H4 (cell line): ENCODE results near the gene PRKAG1. TPM values are rescaled to one million over a fixed set of nuclear protein-coding genes. Genes with fewer than 3 reads are reported as not detected.

Experiments used
- DNase-seq: peaks from one replicate; pipeline ENCODE4 v3.0.0-alpha.2; 2015; ENCODE audit warnings: low spot score
- total RNA-seq: library from RNA; depleted of rRNA; stranded (reverse); fragments of >200 nt; shearing (Covaris generic); gene quantifications from 2 replicates; pipeline ENCODE4 v1.2.3, GENCODE V29; 2014

PRKAG1 gene
- total RNA-seq, 1 experiment from 2014 or later: 105 TPM

DNA sequence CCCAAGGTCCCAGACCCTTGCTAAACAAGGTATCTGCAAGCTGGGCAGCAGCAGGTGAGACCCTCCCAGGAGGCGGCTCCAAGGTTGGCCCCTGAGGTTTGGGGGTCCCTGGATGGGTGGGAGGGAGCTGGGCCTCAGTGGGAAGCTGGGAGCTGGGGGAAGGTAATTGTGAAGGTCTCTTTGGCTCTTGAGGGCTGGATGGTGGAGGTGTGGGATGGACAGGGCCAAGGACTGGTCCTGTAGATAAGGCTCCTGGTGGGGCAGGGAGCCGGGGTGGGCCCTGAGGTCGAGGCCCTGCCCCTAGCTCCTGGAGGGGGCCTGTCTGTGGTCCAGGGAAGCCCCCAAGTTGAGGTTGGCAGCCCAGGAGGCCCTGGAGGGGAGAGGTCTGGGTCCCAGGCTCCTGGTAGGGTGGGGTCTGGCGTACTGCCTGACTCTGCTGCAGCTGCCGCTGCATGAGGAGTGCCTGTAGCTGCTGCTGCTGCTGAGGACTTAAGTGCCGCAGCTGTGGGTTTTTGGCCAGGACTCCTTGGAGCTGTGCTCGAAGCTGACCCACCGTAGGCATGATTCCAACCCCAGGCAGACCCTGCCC is 13.1 kb upstream of the PRKAG1 start:
- DNase-seq: no peak

DNA sequence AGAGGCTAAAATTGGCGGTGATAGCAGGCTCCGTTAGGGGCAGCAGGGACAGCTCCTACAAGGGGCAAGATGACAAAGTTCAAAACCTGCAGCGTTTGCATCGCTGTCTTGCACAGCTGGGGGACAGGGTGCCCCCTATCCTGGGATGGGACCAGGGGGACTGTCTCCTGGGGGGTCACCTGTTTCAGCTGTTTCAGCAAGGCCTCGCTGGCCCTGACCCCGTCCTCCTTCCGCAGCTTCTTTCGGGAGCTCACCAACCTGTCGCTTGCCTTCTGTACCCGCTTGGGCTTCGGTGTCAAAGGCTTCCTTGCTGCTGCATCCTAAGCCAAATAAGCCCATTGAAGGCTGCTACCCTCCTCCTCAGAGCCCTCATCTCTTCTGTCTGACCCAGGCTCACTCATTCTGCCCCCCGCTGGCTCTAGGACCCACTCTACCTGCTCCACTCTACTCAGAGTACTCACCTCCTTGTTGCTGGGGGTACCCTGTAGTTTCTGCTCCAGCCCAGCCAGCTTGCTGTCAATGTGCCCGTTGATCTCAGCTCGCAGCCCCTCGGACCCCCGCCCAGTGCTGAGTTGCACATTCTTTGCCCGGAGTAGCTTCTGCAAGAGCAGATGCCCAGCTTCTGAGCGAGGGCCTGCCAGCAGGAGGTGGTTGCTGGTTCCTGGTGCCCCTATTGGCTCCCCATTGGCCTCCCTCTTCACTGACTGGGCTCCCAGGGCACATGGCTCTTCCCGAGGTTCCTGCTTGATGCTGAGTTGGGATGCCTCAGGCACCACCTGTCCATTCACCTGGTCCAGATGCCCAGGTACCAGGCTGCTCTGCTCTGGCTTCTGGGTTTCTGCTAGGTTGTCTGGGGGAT is 12.4 kb upstream of the PRKAG1 start:
- DNase-seq: no peak

DNA sequence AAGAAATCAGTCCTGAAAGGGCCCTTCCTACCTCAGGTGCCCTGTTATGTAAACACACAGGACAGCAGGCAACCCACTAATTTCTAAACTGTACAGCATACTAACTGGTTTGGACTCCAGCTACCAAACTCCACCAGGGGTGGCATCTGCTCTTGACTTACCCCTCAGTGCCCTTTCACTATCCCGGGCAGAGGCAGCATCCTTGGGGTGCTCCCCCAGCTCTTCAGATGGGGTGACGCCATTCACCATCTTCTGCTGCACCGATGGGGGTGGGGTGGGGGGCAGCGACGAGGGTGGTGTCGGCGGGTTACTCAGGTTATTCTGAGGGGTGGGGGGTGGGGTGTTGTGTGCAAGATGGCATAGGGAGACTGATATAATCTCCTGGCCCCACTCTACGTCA is 11.5 kb upstream of the PRKAG1 start:
- no peak for DNase-seq

DNA sequence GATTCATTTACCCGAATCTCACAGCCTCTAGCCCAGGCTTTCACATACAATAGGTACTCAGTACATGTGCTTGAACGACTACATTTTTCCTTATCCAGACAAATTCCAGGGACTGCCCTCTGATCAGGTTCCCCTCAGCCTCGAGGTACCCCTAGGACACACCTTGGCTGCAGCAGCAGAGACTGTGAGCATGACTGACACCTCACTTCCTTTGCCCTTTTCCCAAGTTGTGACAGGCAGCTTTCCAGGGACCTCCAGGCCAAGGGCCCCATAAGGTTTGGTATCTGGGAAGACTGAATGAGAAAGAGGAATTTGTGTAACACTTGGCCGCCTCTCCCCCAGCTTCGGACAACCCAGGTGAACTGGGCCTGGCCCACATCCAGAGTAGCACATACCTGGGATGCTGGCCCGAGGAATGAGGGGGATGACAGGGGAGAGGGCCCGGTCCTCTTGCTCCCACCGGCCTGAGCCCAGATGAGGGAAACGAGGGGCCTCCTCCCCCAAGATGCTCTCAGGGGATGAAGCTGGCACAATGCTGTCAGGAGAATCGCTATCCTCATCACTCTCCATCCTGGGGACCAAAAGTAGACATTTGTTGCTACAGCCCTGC is 10.2 kb upstream of the PRKAG1 start:
- DNase-seq: no peak

DNA sequence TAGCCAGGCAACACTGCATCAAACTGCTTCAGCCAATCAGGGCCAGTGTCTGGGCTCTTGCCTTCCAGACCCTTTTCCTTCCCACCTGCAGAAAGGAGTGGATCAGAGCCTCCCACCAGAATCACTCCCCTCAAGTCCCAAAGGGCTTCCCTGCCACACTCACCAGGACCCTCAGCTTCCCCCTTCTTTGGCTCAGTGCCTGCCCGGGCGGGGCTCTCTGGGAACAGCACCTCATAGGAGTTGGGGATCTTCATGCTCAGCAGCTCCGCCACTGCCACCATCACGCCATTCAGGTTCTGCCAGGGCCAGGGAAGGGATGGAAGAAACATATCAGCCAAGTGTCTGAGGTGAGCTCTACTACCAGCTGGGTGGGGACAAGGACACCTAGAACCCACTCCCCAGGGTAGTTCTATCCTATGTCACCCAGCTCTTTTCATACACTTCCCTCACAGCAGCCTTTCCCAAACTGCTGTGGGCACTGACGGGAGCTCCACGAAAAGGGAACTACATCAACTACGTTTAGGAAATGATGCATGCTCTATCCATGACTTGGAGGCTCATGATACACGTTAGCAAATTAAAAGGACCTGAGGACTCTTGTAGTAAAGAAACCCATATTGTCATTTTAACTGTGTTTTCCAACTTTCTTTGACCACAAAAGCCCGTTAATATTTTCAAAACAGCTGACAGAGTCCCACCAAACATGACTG is 9.4 kb upstream of the PRKAG1 start:
- no peak for DNase-seq

DNA sequence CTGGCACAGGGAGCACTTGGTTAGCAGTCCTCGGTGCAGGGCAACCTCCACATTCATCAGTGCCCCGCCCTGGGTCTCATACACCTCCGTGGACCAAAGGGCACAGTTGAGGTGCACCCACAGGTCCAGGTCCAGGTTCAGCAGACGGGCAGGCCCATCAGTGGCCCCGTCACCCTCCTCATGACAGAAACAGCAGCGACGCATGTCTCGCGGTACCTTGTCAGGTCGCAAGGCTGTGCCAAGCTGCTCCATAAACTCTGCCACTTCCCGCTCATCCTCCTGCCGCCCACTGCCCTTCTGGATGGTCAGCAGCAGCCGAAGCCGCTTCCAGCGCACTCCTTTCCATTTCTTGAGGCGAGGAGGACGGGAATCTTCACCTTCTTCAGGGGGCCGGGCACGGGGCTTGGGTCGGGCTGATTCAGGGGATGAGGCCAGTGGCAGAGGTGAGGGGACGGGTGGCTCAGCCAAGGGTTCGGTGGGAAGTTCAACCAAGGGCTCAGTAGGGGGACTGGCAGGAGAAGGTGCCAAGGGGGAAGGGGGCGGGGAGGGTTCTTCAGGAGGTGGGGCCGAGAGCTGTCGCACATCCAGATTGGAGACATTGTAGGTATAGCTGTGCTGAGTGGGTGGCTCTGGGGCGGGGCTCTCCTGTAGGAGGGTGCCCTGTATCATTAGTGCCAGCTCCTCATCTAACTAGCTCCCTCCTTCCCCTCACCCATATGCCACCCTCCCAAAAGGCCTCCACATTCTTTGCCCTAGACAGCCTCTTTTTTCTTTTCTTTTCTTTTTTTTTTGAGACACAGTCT is 8.3 kb upstream of the PRKAG1 start:
- DNase-seq: no peak

DNA sequence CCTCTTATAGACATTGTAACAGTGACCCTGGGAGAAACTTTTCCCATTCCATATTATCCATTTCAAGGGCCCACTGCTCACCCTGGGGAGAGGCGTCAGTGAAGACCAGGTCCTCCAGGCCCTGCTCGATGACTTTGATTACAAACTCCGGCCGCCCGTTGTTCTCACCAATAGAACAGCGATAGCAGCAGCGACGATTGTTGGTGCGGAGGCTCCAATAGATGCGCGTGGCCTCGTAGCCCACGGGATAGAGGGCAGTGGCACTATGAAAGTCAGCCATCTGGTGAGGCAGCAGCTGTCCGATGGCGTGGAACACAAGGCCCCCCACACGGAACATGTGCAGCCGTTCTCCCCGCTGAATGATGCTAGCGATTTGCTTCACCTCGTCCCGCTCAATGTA is 7.5 kb upstream of the PRKAG1 start:
- no peak for DNase-seq

DNA sequence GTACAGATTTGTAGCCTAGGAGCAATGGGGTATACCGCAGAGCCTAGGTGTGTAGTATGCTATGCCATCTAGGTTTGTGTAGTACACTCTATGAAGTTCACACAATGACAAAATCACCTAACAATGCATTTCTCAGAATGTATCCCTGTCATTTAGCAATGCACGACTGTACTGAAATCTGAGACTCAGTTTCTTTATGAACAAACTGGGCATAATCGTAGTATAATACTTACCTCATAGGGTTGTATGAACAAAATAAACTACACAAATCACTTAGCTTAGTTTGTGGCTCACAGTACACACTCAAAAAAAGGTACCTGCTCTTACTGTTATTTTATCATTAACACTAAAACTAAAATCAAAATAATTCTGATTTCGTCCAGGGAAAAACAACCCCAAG is 6.9 kb upstream of the PRKAG1 start:
- no peak for DNase-seq

DNA sequence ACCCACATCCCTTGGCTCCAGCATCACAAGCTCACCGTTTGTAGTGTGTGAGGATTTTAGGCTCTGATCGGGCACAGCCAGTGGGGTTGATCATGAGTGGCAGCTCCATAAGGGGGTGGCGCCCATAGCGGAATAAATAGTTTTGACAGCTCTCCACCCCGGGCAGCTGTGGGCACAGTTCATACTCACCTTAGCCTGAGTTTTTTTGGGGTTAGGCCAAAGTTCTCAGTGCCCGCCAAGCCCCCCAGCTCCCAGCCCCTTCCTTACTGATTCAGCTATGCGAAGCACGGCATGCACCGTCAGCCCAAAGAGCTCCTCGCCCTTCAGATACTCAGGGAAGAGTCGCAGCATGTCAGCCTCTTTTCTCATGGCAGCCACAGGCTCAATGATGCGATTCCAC is 6.0 kb upstream of the PRKAG1 start:
- no peak for DNase-seq

DNA sequence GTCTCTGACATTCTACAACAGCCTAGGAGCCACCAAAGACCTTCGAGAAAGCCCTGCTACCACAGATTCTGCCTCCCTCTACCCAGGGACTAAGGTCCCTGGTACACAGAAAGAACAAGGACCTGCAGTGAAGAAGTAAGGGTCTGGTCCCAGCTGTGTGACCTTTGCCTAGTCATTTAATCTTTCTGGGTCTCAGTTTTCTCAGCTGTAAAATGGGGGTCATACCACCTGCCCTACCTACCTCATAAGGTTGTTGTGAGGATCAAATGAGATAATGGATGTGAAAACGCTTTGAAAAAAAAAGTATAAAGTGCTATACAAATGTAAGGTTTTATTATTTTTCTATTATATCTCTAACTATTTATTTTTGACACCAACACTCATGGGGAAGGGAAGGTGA is 5.2 kb upstream of the PRKAG1 start:
- no peak for DNase-seq

DNA sequence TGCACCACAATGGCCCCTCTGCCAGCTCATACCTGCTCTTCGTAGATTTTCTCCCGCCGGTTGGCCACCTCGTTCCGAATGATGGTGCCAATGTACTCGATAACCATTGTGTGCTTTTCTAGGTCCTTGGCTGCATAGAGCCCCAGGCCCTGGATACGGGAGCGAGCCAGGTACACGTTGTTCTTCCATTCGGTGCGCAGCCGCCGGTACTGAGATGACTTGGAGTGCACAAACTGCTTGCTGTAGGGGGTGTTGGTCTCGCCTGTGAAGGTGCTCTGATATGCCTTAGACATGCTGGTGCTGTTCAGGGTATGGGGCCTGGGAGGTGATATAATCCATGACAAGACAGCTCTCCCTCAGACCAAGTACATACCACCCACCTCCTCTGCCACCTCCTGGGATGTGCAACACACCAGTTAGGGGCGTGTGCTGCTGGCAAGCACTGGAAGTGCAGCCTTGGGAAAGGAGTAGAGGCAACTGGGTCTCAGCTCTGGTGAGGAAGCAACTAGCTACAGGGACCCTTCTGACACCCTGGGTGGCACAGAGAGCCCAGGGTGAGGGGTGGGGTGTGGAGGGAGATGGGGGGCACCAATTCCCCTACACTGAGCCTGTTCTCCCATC is 4.1 kb upstream of the PRKAG1 start:
- DNase-seq: no peak

DNA sequence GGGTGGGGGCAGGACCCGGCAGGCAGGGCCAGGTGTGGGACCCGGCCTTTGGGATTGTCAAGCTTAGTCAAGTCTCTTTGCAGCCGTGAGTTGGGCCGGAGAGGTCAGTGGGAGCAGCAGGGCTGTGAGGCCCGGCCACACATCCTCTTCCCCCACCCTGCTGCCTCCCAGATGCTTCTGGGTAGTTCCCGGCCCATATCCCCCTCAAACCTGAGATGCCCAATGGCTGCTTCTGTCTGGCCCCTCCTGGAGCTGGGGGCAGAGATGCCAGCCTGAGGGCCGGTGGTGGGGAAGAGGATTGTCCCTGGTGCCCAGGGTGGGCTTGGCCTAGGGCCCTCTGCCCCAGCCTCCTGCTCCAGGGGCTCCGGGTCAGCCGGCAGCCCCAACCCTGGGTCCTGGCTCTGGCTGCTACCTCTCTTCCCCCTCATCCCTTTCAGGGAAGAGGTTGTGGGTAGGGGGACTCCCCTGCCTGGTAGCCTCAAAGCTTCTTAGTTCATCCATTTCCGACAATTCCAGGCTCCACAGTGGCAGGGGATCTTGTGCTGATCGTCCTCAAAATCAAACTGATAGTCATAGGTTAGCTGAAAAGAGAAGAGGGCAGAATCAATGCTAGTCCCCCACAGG is 2.8 kb upstream of the PRKAG1 start:
- DNase-seq: no peak

DNA sequence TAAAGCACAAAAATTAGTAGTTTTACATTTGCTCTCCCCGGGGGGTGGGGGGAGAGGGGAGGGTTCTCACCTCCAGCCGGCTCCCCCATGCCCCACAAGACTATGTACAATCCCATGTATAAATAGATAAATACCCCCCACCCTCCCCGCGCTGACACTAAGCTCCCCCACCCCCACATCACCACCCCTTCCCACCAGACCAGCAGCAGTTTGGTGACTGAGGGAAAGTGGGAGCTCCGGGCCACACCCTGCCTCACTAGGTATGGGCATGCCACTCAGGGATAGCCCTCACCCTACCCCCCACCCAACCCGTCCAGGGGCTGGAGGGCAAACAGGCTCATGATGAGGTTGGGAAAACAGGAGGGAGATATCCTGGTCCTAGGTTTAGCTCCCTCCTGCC is 1.9 kb upstream of the PRKAG1 start:
- DNase-seq: no peak

DNA sequence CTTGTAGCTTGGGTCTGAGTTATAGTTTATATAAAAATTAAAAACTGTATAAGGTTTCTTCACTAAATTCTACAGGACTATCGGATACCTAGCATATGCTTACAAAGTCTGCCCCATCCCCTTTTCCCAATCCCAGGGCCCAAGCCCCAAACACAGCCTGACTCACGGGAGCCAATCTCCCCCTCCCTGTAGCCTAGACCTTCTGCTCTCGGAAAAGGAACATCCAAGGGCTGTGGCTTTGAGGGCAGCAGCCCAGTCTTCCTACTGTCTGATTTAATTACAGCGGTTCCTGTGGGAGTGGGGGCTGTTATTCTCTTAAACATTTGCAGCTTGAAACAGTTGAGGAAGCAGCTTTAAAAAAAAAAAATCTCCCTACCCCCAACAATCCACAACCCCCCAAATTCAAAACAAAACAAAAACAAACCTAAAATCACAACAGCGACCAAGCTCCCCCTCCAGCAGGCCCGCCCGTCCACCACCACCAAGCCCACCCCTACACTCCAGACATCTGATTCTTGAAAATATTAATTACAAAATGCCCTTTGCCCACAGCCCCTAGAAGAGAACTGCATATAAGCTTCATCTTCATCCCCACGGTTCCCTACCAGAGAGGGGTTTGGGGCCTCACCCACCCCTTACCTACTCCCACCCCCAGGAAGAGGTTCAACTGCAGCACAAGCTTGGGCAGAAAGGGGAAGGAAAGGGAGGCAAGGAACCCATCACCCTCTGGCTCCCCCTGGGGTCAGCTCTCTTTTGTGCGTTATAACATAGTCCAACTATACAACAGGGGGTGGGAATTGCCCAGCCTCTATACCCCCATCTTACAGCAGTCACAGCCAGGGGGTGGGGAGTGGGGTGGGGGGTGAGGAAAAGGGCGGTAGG is 1.1 kb upstream of the PRKAG1 start:
- DNase-seq: peak; percentile 24

DNA sequence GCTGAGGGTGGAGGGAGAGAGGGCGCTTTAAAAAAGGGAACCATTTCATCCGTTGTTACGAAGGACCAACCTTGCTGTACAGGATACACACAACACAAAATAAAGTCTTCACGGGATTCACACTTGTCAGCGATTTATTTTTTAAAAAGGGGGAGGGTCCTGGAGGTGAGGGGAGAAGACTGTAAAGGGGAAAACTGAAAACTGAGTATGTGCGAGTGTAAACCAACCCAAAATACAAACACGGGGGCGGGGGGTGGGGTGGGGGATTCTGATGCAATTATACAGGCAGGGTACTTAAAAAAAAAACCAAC is 499 bp upstream of the PRKAG1 start:
- DNase-seq: no peak

DNA sequence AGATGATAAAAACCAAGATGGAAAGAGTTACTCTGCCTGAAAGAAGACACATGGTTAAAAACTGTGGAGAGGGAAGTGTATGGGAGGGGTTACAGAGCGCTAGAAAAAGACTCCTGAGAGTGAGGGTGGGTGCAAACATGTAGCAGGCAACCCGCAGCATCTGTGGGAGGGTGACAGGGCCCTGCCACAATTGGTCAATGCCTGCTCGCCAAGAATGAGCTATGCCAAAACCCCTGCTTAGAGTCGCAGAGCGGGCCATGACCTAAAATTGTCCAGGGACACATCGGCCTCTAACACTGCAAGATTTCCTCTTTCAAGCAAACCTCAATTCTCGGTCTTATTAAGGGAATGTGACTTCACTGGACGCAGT is 700 bp downstream of the PRKAG1 start:
- peak; percentile 24 for DNase-seq

DNA sequence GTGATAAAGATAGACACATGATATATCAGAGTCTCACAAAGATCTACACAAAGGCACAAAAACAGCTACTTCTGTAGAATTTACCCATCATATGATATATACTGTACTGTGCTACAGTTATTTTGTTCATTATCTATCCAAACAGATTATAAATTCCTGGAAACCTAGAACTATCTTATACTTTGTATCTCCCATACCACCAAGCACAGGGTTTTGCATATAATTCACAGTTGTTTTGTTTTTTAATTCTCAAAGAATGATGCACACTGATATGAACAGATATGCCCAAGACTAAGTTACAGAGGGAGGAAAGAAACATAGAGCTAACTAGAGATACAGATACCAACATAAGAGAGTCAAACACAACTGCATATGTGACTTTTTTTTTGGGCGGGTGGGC is 3.4 kb downstream of the PRKAG1 start:
- no peak for DNase-seq

DNA sequence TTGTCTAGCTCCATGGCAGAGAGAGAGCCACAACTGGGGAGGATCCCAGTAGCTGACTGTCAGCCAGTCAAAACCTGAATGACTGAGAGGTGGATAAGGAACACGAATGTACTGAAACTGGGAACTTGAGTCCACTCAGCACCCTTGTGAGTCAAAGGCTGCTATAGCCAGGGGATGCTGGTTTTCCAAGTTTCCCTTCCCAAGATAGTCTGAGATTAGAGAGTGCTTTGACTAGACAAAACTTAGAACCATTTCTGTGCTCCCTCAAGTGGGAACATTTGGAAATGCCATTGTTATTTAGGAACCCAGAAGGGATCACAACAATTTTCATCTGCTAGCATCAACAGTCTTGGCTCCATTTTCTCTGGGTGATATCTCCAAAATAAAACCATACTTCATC is 4.0 kb downstream of the PRKAG1 start:
- no peak for DNase-seq

DNA sequence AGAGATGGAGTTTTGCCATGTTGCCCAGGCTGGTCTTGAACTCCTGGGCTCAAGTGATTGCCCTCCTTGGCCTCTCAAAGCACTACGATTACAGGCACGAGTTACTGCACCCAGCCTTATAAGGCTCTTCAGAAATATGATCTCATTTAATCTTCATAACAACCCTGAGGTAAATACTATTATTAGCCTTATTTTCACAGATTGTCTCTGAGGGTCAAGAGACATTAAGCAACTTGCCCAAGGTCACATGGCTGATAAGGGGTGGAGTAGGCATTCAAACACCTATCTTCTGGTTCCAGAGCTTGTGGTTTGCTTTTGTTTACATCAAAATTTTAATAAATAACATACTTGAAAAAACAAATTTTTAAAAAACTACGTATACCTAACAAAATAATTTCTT is 5.1 kb downstream of the PRKAG1 start:
- no peak for DNase-seq

DNA sequence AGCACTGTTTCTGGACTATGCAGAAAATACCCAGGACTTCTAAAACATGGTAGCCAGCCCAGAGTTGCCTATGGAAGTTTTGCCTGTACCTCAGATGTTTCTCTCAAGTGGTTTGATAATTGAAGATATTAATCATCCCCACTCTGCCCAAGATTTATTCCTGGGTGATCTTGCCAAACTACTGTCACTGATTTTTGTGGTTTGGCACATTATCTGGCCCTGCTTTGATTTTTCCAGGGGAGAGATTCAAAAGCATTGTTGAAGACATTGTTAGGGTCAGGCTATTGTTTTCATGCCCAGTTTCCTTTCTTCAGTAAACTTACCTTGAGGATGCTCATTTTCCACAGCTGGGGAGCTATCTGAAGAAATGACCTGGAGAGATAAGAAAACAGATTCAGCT is 5.8 kb downstream of the PRKAG1 start:
- no peak for DNase-seq
